Activated B cell treated with CpG ODN at 0.5 μM for 24 hours (primary cell): ENCODE data around the gene OMG. TPM values are rescaled to one million over a fixed set of nuclear protein-coding genes. Genes with fewer than 3 reads are reported as not detected.

Source experiments
- ATAC-seq: fragments of 200-7000 bp; cut with Tn5 transposase; one replicate; pipeline ENCODE4 v1.10.0; 2021; ENCODE audit warnings: low read depth, mild to moderate bottlenecking, moderate library complexity
- CTCF ChIA-PET: fragments of 350-600 bp; sonication (Branson Sonifier 250); formaldehyde crosslinking; loops from one replicate; lab custom pipeline; 2021; ENCODE audit warnings: antibody characterized with exemption; lab: Charles Lee
- POLR2A ChIA-PET: fragments of 350-600 bp; sonication (Branson Sonifier 250); formaldehyde crosslinking; loops from one replicate; lab custom pipeline; 2021; ENCODE audit warnings: antibody characterized with exemption; lab: Charles Lee
- DNase-seq: peaks from one replicate; pipeline ENCODE4 v3.0.0; 2022
- H3K27ac Mint-ChIP-seq: one replicate; pipeline ENCODE4 v1.8.0; 2020; ENCODE audit warnings: mixed read lengths
- H3K27me3 Mint-ChIP-seq: one replicate; pipeline ENCODE4 v1.8.0; 2021; ENCODE audit warnings: mixed read lengths
- H3K36me3 Mint-ChIP-seq: one replicate; pipeline ENCODE4 v1.8.0; 2021; ENCODE audit warnings: low read depth, mixed read lengths
- H3K4me1 Mint-ChIP-seq: one replicate; pipeline ENCODE4 v1.8.0; 2021; ENCODE audit warnings: mixed read lengths
- H3K4me3 Mint-ChIP-seq: one replicate; pipeline ENCODE4 v1.8.0; 2020; ENCODE audit warnings: mild to moderate bottlenecking, mixed read lengths
- H3K9me3 Mint-ChIP-seq: one replicate; pipeline ENCODE4 v1.8.0; 2020; ENCODE audit warnings: mixed read lengths
- CTCF ChIP-seq: fragments of 200-600 bp; IDR thresholded peaks from one replicate; pipeline ENCODE4 v1.8.0; 2022; ENCODE audit warnings: antibody characterized with exemption, mild to moderate bottlenecking
- intact Hi-C: fragments of 100-400 bp; cut with micrococcal nuclease; formaldehyde crosslinking; loops from one replicate; pipeline ENCODE4 v1.15.1; 2024
- total RNA-seq: library from RNA; stranded (reverse); gene quantifications from 2 replicates; pipeline ENCODE4 v1.2.3, GENCODE V29; 2022

Gene OMG
- total RNA-seq, 1 donor from 2014 or later = 0.16 TPM

GRCh38 chr17:31320241-31320640 is 23.2 kb upstream of the OMG start:
- intact Hi-C loops = loop anchor here (10.0 kb wide), 1 partner anchor 55 kb away; no protein-coding TSS in a partner anchor
- DNase-seq (no peak), ATAC-seq (no peak)
- TF ChIP-seq CTCF = no peak
- CTCF ChIA-PET = interaction anchor here (0.8 to 2.3 kb wide), 4 partner anchors 53 to 117 kb away, joined by 3 to 10 read pairs (median 4); no protein-coding TSS in a partner anchor
- Mint-ChIP-seq H3K4me1 (peaks cover 52% of the 10 kb centered on the region), H3K36me3 (peaks cover 25% of the 10 kb centered on the region), H3K27ac (peak overlapping the region; percentile 96), H3K27me3 (no peaks in the 10 kb centered on the region), H3K4me3 (peak overlapping the region; percentile 84), H3K9me3 (no peaks in the 10 kb centered on the region)
- POLR2A ChIA-PET = interaction anchor here (0.6 to 7.5 kb wide), 9 partner anchors 13 to 1231 kb away, joined by 3 to 247 read pairs (median 3); no protein-coding TSS in a partner anchor

GRCh38 chr17:31318851-31319661 is 22.0 kb upstream of the OMG start:
- H3K9me3 Mint-ChIP-seq = peaks cover 3% of the 10 kb centered on the region
- H3K4me1 Mint-ChIP-seq = peaks cover 62% of the 10 kb centered on the region
- no peaks in the 10 kb centered on the region for H3K27me3 Mint-ChIP-seq
- no peak for DNase-seq
- ChIA-PET CTCF (interaction anchor here (0.6 to 2.3 kb wide), 3 partner anchors 52 to 174 kb away, joined by 3 to 10 read pairs (median 4); no protein-coding TSS in a partner anchor), POLR2A (interaction anchor here (0.5 to 7.5 kb wide), 20 partner anchors 12 to 1840 kb away, joined by 3 to 247 read pairs (median 5); no protein-coding TSS in a partner anchor)
- H3K27ac Mint-ChIP-seq = peak overlapping the region; percentile 96
- peak; percentile 53 for ATAC-seq
- H3K4me3 Mint-ChIP-seq = peak overlapping the region; percentile 84
- intact Hi-C loops = loop anchor here (1.0 to 5.0 kb wide), 3 partner anchors 10 to 497 kb away; partner anchors contain the start of gene CRLF3
- H3K36me3 Mint-ChIP-seq = peaks cover 27% of the 10 kb centered on the region
- TF ChIP-seq CTCF = no peak

- Mint-ChIP-seq H3K27ac (peak overlapping the region; percentile 96), H3K36me3 (peaks cover 32% of the 10 kb centered on the region), H3K4me1 (peaks cover 57% of the 10 kb centered on the region), H3K9me3 (peaks cover 3% of the 10 kb centered on the region), H3K4me3 (peak overlapping the region; percentile 84), H3K27me3 (no peaks in the 10 kb centered on the region)
- TF ChIP-seq CTCF = no peak
- ATAC-seq = peak; percentile 26
- ChIA-PET POLR2A (interaction anchor here (0.5 to 7.5 kb wide), 12 partner anchors 11 to 1581 kb away, joined by 3 to 247 read pairs (median 4); no protein-coding TSS in a partner anchor), CTCF (interaction anchor here (2.3 kb wide), 1 partner anchor 54 kb away, joined by 10 read pairs; no protein-coding TSS in a partner anchor)
- intact Hi-C loops = loop anchor here (2.0 to 5.0 kb wide), 2 partner anchors 176 to 496 kb away; partner anchors contain the start of gene CRLF3
- no peak for DNase-seq
These were observed 21.3 kb upstream of the OMG start for GRCh38 chr17:31318298-31318801.

GRCh38 chr17:31314782-31315100 is 17.7 kb upstream of the OMG start:
- CTCF ChIA-PET = no interaction called here
- Mint-ChIP-seq H3K4me1 (peaks cover 60% of the 10 kb centered on the region), H3K27me3 (no peaks in the 10 kb centered on the region), H3K4me3 (peak overlapping the region; percentile 93), H3K27ac (peak overlapping the region; percentile 94), H3K36me3 (peaks cover 48% of the 10 kb centered on the region), H3K9me3 (peaks cover 3% of the 10 kb centered on the region)
- POLR2A ChIA-PET = no interaction called here
- DNase-seq = no peak
- no peak for ATAC-seq
- TF ChIP-seq CTCF = no peak
- intact Hi-C loops = loop anchor here (5.0 kb wide), 3 partner anchors 223 to 1747 kb away; partner anchors contain the start of genes ABHD15, CRLF3 and TP53I13
